RWPE2 (cell line): Measurements from ENCODE around the gene MED26.

Experiments
- ATAC-seq: fragments of 200-7000 bp; cut with Tn5 transposase; 3 replicates; pipeline ENCODE4 v1.9.1; 2021; ENCODE audit warnings: low read depth
- DNase-seq: peaks from one replicate; pipeline ENCODE4 v3.0.0-alpha.2; 2020; ENCODE audit warnings: low spot score
- H3K27ac ChIP-seq: fragments of 450-650 bp; 2 replicates; pipeline ENCODE4 v1.5.1; 2017; ENCODE audit warnings: mild to moderate bottlenecking; ENCODE audit not compliant: poor library complexity, severe bottlenecking
- H3K27me3 ChIP-seq: fragments of 250-450 bp; sonication (Bioruptor Pico); 2 replicates; pipeline ENCODE4 v1.5.1; 2021; ENCODE audit warnings: mild to moderate bottlenecking, moderate library complexity; ENCODE audit not compliant: insufficient read depth, poor library complexity, severe bottlenecking
- H3K36me3 ChIP-seq: fragments of 250-450 bp; sonication (Bioruptor Pico); 2 replicates; pipeline ENCODE4 v1.5.1; 2020; ENCODE audit warnings: low read depth, mild to moderate bottlenecking, moderate library complexity
- H3K4me1 ChIP-seq: fragments of 250-450 bp; sonication (Bioruptor Pico); 2 replicates; pipeline ENCODE4 v1.5.1; 2021; ENCODE audit warnings: mild to moderate bottlenecking, moderate library complexity; ENCODE audit not compliant: insufficient read depth, poor library complexity, severe bottlenecking
- H3K4me3 ChIP-seq: fragments of 250-450 bp; sonication (Bioruptor Pico); 2 replicates; pipeline ENCODE4 v1.5.1; 2021; ENCODE audit warnings: mild to moderate bottlenecking, moderate library complexity; ENCODE audit not compliant: severe bottlenecking
- H3K9me3 ChIP-seq: fragments of 250-450 bp; sonication (Bioruptor Pico); 2 replicates; pipeline ENCODE4 v1.5.1; 2021; ENCODE audit warnings: mild to moderate bottlenecking, moderate library complexity; ENCODE audit not compliant: severe bottlenecking
- CTCF ChIP-seq: fragments of 450-650 bp; IDR thresholded peaks from one replicate; pipeline ENCODE4 v1.5.1; 2017; ENCODE audit warnings: mild to moderate bottlenecking, moderate library complexity; ENCODE audit not compliant: poor library complexity, severe bottlenecking

Gene MED26

GRCh38 chr19:16576690-16577530 lies 51.1 kb downstream of the MED26 start:
- no peak for DNase-seq
- Histone ChIP-seq H3K4me1 (peaks cover 4% of the 10 kb centered on the region), H3K27me3 (no peaks in the 10 kb centered on the region), H3K36me3 (peaks cover 23% of the 10 kb centered on the region), H3K9me3 (no peaks in the 10 kb centered on the region), H3K4me3 (no peak overlapping the region), H3K27ac (no peak overlapping the region)
- no peak for ATAC-seq
- no peak for TF ChIP-seq CTCF

GRCh38 chr19:16575861-16576689 lies 51.9 kb downstream of the MED26 start:
- no peak for ATAC-seq
- H3K9me3 ChIP-seq = no peaks in the 10 kb centered on the region
- TF ChIP-seq CTCF = no peak
- no peaks in the 10 kb centered on the region for H3K27me3 ChIP-seq
- DNase-seq = no peak
- H3K27ac ChIP-seq = no peak overlapping the region
- peaks cover 4% of the 10 kb centered on the region for H3K4me1 ChIP-seq
- no peak overlapping the region for H3K4me3 ChIP-seq
- peaks cover 23% of the 10 kb centered on the region for H3K36me3 ChIP-seq

- H3K4me3 ChIP-seq = no peak overlapping the region
- no peak for TF ChIP-seq CTCF
- H3K27me3 ChIP-seq = no peaks in the 10 kb centered on the region
- no peak for ATAC-seq
- DNase-seq = no peak
- H3K27ac ChIP-seq = no peak overlapping the region
- peaks cover 4% of the 10 kb centered on the region for H3K4me1 ChIP-seq
- H3K36me3 ChIP-seq = peaks cover 28% of the 10 kb centered on the region
- H3K9me3 ChIP-seq = no peaks in the 10 kb centered on the region
These were observed 52.7 kb downstream of the MED26 start for GRCh38 chr19:16575282-16575681.

- peaks cover 37% of the 10 kb centered on the region for H3K36me3 ChIP-seq
- TF ChIP-seq CTCF = no peak
- H3K27ac ChIP-seq = no peak overlapping the region
- no peak overlapping the region for H3K4me3 ChIP-seq
- no peak for ATAC-seq
- DNase-seq = no peak
- peaks cover 10% of the 10 kb centered on the region for H3K4me1 ChIP-seq
- no peaks in the 10 kb centered on the region for H3K27me3 ChIP-seq
- no peaks in the 10 kb centered on the region for H3K9me3 ChIP-seq
These were observed 54.1 kb downstream of the MED26 start for GRCh38 chr19:16573925-16574324.
